Muscle layer of duodenum (tissue), 2 donors: ENCODE data around the gene MFSD11.
A peak's percentile ranks its signal among the peaks of the same experiment; 100 is the strongest.
"Not testable (repeated sequence)": the region's sequence is repeated elsewhere in the genome, so short reads cannot be mapped to it uniquely, and the experiment has no call there.

Experiments used
- H3K27ac ChIP-seq: one replicate; pipeline ENCODE4 v1.7.0; 2013; ENCODE audit warnings: mild to moderate bottlenecking, low read length
- H3K27me3 ChIP-seq: one replicate; pipeline ENCODE4 v1.7.0; 2013; ENCODE audit warnings: low read depth, mild to moderate bottlenecking, control low read depth, low read length
- H3K36me3 ChIP-seq, 2 donors: one replicate each; pipeline ENCODE4 v1.7.0; 2013; ENCODE audit warnings: low read length in 2 of 2, control low read depth in 1 of 2, mild to moderate bottlenecking in 1 of 2; ENCODE audit not compliant: insufficient read depth in 2 of 2, control insufficient read depth in 1 of 2
- H3K4me1 ChIP-seq, 2 donors: one replicate each; pipeline ENCODE4 v1.7.0; 2013; ENCODE audit warnings: low read length in 2 of 2, mild to moderate bottlenecking in 2 of 2, control low read depth in 1 of 2, moderate library complexity in 1 of 2; ENCODE audit not compliant: insufficient read depth in 2 of 2, control insufficient read depth in 1 of 2
- H3K4me3 ChIP-seq, 2 donors: one replicate each; pipeline ENCODE4 v1.7.0; 2013; ENCODE audit warnings: low read length in 2 of 2, low read depth in 1 of 2, mild to moderate bottlenecking in 1 of 2
- H3K9me3 ChIP-seq, 2 donors: one replicate each; pipeline ENCODE4 v1.7.0; 2013; ENCODE audit warnings: low read length in 2 of 2, control low read depth in 1 of 2, mild to moderate bottlenecking in 1 of 2; ENCODE audit not compliant: control insufficient read depth in 1 of 2
- donor health status: healthy.

The MFSD11 gene

DNA sequence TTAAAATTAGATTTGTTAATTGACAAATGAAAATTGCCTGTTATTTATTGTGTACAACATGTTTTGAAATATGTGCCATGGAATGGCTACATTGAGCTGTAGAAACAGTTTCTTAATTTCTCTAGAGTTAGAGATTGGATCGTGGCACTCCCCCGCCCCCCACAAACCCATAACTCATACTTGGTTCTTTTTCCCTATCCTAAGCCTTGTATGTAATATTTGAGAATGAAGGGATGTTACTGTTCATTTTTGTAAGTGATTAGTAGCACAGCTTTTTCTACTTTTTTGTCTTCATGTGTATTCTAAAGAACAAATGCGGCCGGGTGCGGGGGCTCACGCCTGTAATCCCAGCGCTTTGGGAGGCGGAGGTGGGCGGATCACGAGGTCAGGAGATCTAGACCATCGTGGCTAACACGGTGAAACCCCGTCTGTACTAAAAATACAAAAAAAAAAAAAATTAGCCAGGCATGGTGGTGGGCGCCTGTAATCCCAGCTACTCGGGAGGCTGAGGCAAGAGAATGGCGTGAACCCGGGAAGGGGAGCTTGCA, 1.7 kb downstream of the MFSD11 start:
- not testable (repeated sequence) for H3K27me3 ChIP-seq, H3K27ac ChIP-seq, H3K4me3 ChIP-seq, H3K9me3 ChIP-seq
- H3K4me1 ChIP-seq, result peaks cover 18 to 41% of the 10 kb centered on the region in 2 donors
- peaks cover 28 to 30% of the 10 kb centered on the region in 2 donors for H3K36me3 ChIP-seq

DNA sequence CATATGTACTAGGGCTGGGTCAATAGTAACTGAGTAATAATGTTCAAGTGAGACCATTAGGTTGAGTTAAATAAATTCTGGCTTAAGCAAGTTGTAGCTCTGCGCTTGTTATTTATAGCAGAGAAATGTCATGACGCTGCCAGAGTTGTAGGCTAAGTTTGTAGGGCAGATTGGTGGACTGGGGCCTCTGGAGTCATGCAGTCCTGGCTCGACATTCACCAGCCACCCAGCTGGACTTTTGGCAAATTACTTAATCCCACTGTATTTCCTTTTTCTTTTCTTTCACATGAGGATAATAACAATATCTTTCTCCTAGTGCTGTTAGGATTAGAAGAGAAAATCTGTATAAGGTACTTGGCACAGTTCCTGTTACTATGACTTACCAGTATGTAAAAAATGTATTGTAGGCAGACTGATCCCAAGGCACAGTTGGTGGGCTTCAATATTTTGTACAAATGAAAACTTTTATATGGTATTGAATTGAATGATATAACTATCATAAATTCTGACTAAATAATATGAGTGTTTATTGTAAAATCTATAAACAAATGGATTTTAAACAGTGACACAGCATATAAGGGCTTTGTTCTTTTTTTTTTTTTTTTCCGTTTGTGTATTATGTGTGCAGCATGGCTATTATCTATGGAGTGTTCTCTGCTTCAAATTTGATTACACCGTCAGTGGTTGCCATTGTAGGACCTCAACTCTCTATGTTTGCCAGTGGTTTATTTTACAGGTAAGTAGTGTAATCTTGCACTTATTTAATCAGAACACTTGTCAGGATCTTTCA, 2.6 kb downstream of the MFSD11 start:
- Histone ChIP-seq H3K4me3 (no peak overlapping the region), H3K9me3 (no peaks in the 10 kb centered on the region), H3K27me3 (no peaks in the 10 kb centered on the region), H3K36me3 (peaks cover 27 to 29% of the 10 kb centered on the region in 2 donors), H3K4me1 (peaks cover 13 to 33% of the 10 kb centered on the region in 2 donors), H3K27ac (peak overlapping the region; percentile 58)

DNA sequence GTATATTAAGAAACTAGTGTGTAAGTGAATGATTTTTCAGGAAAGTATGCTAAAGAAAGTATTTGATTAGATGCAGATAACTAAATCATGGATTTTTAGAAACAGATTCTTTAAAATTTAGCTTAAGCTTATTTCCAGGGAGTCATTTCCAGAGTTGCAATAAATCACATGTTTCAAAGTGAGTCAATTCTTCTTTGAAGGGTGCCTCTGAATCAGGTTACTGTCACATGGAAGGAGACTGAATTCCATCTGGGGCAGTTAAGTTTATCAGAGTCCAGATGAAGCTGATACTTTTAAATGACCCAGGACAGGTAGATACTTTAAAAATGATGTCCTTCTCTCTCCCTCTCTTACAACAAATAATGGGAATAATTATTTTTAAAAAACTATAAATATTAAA, 5.0 kb downstream of the MFSD11 start:
- H3K27ac ChIP-seq, result no peak overlapping the region
- H3K27me3 ChIP-seq, result no peaks in the 10 kb centered on the region
- peaks cover 13 to 30% of the 10 kb centered on the region in 2 donors for H3K4me1 ChIP-seq
- peaks cover 22 to 27% of the 10 kb centered on the region in 2 donors for H3K36me3 ChIP-seq
- H3K9me3 ChIP-seq, result no peaks in the 10 kb centered on the region
- no peak overlapping the region for H3K4me3 ChIP-seq

DNA sequence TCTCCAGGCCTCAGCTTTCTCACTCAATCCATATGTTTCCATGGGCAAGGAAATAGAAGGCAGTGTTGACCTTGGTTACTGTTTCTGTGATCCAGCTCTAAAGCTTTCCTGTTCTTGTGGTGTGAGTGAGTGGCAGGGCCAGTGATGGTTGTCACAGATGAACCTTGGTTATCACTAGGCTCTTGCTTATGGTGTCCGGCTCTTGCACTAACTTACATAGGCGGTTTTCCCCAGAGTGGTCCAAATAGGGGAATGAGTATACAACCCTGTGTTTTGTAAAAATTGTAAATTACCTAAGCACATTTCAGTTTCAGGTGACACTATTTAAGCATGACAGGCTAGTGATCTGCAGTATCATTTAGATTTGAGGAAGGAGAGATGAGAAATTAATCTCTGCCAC, 6.8 kb downstream of the MFSD11 start:
- Histone ChIP-seq H3K36me3 (peaks cover 22 to 27% of the 10 kb centered on the region in 2 donors), H3K4me1 (peaks cover 0 to 16% of the 10 kb centered on the region in 2 donors)

DNA sequence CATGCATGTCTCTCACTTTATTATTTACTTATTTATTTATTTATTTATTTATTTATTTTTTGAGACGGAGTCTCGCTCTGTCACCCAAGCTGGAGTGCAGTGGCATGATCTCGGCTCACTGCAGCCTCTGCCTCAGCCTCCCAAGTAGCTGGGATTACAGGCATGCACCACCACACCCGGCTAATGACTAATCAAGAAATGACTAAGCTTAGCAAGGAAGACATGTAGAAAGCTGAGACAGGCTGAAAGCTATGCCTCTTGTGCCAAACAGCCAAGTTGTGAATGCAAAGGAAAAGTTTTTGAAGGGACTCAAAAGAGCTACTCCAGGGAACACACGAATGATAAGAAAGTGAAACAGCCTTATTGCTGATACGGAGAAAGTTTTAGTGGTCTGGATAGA, 7.9 kb downstream of the MFSD11 start:
- H3K36me3 ChIP-seq, result peaks cover 22 to 27% of the 10 kb centered on the region in 2 donors
- H3K27ac ChIP-seq, H3K4me3 ChIP-seq, H3K4me1 ChIP-seq, H3K9me3 ChIP-seq, H3K27me3 ChIP-seq: not testable (repeated sequence)

More for the DNA sequence above, 6.8 kb downstream of the MFSD11 start:
- no peak overlapping the region for H3K4me3 ChIP-seq
- no peaks in the 10 kb centered on the region for H3K9me3 ChIP-seq
- no peak overlapping the region for H3K27ac ChIP-seq
- H3K27me3 ChIP-seq, result no peaks in the 10 kb centered on the region

DNA sequence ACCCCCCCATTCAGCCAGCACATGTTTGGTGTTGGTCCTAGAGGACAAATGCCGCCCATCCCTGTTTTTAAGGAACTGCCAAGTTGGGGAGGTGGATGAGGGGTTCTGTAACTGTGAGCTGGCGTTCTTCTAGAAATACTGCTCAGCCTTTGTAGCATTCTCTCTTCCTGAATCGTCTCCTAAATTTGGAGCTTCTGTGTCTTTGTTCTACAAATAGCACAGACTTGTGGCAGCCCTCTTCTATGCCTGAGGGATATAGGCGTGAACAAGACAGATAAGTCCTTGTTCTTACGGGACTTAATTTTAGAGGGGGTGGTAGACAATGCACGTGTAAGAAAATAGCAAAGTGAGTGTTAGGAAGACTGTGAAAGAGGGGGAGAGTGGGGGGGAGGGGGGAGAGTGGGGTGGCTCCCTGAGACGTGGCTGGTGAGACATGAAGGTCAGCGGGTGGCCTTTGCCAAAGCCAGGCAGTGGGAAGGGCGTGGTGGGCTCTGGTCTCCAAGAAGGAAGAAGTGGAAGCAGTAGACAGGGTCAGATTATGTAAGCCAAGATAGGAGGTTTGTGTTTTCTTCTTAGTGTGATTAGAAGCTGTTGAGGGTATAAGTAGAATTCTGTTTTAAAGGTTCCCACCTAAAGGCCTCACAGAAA, 9.9 kb downstream of the MFSD11 start:
- H3K4me1 ChIP-seq, result no peaks in the 10 kb centered on the region
- H3K27me3 ChIP-seq, result no peaks in the 10 kb centered on the region
- H3K9me3 ChIP-seq, result no peaks in the 10 kb centered on the region
- no peak overlapping the region for H3K27ac ChIP-seq
- H3K36me3 ChIP-seq, result peaks cover 17 to 27% of the 10 kb centered on the region in 2 donors
- no peak overlapping the region for H3K4me3 ChIP-seq

DNA sequence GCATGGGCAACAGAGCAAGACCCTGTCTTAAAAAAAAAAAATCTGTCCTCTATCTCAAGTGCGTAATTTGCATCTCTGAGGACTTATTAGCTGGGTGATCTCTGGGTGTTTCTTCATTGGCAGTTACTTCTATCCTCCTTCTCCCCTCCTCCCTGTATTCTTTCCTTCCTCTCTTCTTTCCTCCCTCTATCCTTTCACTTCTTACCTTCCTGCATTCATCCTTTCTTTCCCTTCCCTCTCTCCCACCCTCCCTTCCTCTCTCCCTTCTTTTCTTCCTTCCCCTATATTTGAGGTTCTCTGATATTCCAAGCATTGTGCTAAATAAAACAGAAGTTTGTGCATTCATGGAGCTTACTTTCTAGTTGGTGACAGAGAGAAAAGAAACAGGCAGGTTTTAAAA, 10.7 kb downstream of the MFSD11 start:
- Histone ChIP-seq H3K4me1 (no peaks in the 10 kb centered on the region), H3K9me3 (no peaks in the 10 kb centered on the region), H3K27ac (no peak overlapping the region), H3K4me3 (no peak overlapping the region), H3K36me3 (peaks cover 16 to 28% of the 10 kb centered on the region in 2 donors), H3K27me3 (no peaks in the 10 kb centered on the region)

DNA sequence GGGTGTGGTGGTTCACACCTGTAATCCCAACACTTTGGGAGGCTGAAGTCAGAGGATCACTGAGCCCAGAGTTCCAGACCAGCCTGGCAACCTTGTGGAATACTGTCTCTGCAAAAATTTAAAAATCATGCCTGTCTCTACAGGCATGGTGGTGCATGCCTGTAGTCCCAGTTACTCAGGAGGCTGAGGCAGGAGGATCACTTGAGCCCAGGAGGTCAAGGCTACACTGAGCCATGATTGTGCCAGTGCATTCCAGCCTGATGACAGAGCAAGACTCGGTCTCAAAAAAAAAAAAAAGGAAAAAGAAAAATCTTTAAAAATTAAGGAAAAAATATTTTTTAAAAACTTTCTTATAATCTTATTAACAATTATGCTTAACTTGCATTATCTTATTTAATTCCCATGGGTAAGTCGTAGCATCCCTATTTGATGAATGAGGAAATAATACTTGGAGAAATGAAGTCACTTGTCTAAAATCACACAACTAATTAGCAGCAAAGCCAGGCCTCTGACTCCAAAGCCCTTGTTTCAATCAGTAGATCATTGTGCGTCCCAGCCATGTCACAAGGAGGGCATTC, 13.6 kb downstream of the MFSD11 start:
- no peaks in the 10 kb centered on the region for H3K4me1 ChIP-seq
- H3K9me3 ChIP-seq, result no peaks in the 10 kb centered on the region
- H3K36me3 ChIP-seq, result peaks cover 0 to 16% of the 10 kb centered on the region in 2 donors
- H3K27ac ChIP-seq, result no peak overlapping the region
- no peaks in the 10 kb centered on the region for H3K27me3 ChIP-seq
- no peak overlapping the region for H3K4me3 ChIP-seq

DNA sequence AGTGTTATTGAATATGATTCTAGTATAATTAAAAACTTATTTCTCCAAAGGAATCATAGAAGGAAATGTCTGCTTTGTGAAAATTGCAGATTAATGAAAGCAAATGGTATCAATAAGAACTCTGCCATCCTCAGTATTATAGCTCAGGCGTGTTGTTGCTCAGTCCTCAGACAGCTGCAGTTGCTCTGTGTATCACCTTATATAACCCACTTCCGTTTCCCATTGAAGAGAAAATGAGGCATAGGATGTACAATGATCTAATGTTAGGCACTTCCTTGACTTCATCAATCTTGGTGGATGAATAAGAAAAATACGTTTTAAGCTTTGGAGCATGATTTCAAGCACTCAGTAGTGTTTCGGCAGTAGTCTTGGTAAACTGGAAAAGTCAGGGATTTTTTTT, 14.1 kb downstream of the MFSD11 start:
- Histone ChIP-seq H3K9me3 (no peaks in the 10 kb centered on the region), H3K27me3 (no peaks in the 10 kb centered on the region), H3K4me1 (no peaks in the 10 kb centered on the region), H3K36me3 (peaks cover 3 to 14% of the 10 kb centered on the region in 2 donors), H3K27ac (no peak overlapping the region), H3K4me3 (no peak overlapping the region)

DNA sequence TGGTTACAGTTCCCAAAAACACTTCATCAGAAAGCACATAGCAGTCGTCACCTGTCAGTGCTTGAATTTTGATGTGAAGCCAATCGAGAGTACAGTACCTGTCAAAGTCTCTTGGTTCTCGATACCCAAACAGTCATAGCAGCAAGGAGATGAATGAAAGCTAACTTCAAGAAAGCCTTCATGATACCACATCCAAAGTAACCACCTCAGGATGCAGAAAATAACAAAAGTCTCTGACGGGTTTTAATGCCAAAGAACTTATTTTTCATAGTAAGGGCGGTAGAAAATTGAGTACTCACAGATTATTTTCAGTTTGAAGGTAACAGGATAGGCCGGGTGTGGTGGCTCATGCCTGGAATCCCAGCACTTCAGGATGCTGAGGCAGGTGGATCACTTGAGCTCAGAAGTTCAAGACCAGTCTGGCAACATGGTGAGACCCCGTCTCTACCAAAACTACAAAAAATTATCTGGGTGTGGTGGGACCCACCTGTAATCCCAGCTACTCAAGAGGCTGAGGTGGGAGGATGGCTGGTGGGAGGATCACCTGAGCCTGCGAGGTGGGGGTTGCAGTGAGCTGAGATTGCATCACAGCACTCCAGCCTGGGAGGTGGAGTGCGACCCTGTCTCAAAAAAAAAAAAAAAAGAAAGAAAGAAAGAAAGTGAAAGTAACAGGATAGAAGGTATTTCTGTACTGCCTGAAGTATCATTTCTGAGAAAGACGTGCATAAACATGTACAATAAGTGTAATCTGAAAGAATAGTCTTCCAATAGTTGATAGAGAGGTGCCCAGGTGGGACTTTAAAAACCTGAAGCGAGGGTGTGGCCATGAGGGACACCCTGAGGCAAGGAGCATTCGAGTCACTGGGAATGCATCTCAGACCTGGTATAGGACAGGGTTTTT, 15.4 kb downstream of the MFSD11 start:
- no peaks in the 10 kb centered on the region for H3K9me3 ChIP-seq
- no peak overlapping the region for H3K27ac ChIP-seq
- no peaks in the 10 kb centered on the region for H3K27me3 ChIP-seq
- no peak overlapping the region for H3K4me3 ChIP-seq
- no peaks in the 10 kb centered on the region for H3K4me1 ChIP-seq
- H3K36me3 ChIP-seq, result peaks cover 6 to 17% of the 10 kb centered on the region in 2 donors
